H9 (cell line): ENCODE measurements around the gene PHF8. TPM values are rescaled to one million over a fixed set of nuclear protein-coding genes. Genes with fewer than 3 reads are reported as not detected.

Experiments used
- DNase-seq: peaks from one replicate; pipeline ENCODE4 v3.0.0-alpha.2; 2017
- H2AFZ ChIP-seq: one replicate; pipeline ENCODE4 v1.6.1; 2013; ENCODE audit warnings: mild to moderate bottlenecking, low read length, control low read depth, moderate library complexity
- H2AK5ac ChIP-seq: 2 replicates; pipeline ENCODE4 v1.6.1; 2013; ENCODE audit warnings: low read length, control low read depth, mixed read lengths; ENCODE audit not compliant: insufficient read length
- H2BK120ac ChIP-seq: one replicate; pipeline ENCODE4 v1.6.1; 2013; ENCODE audit warnings: low read depth, mild to moderate bottlenecking, low read length, control low read depth, inconsistent platforms; ENCODE audit not compliant: poor library complexity, severe bottlenecking
- H2BK12ac ChIP-seq: 2 replicates; pipeline ENCODE4 v1.6.1; 2013; ENCODE audit warnings: low read length, control low read depth, mixed read lengths, low read depth; ENCODE audit not compliant: insufficient read length
- H2BK15ac ChIP-seq: 2 replicates; pipeline ENCODE4 v1.6.1; 2013; ENCODE audit warnings: low read depth, low read length, control low read depth
- H2BK20ac ChIP-seq: one replicate; pipeline ENCODE4 v1.6.1; 2013; ENCODE audit warnings: low read depth, mild to moderate bottlenecking, low read length, control low read depth, inconsistent platforms; ENCODE audit not compliant: poor library complexity, severe bottlenecking
- H2BK5ac ChIP-seq: 2 replicates; pipeline ENCODE4 v1.6.1; 2013; ENCODE audit warnings: low read length, control low read depth, mixed read lengths; ENCODE audit not compliant: insufficient read length
- H3K14ac ChIP-seq: 2 replicates; pipeline ENCODE4 v1.6.1; 2013; ENCODE audit warnings: low read length, control low read depth; ENCODE audit not compliant: insufficient read depth
- H3K18ac ChIP-seq: 2 replicates; pipeline ENCODE4 v1.6.1; 2013; ENCODE audit warnings: low read depth, mild to moderate bottlenecking, mixed read lengths, low read length, control low read depth; ENCODE audit not compliant: insufficient read length
- H3K23ac ChIP-seq: 2 replicates; pipeline ENCODE4 v1.6.1; 2013; ENCODE audit warnings: low read length, control low read depth, mixed read lengths, low read depth; ENCODE audit not compliant: insufficient read length
- H3K23me2 ChIP-seq: 2 replicates; pipeline ENCODE4 v1.6.1; 2013; ENCODE audit warnings: low read depth, mild to moderate bottlenecking, mixed read lengths, low read length, control low read depth; ENCODE audit not compliant: insufficient read length, poor library complexity, severe bottlenecking
- H3K27ac ChIP-seq: 2 replicates; pipeline ENCODE4 v1.5.1; 2013; ENCODE audit warnings: low read length, control low read depth, mixed read lengths, low read depth; ENCODE audit not compliant: insufficient read length
- H3K27me3 ChIP-seq: 2 replicates; pipeline ENCODE4 v1.6.1; 2013; ENCODE audit warnings: low read length, control low read depth, inconsistent platforms; ENCODE audit not compliant: insufficient read depth
- H3K4ac ChIP-seq: 2 replicates; pipeline ENCODE4 v1.6.1; 2013; ENCODE audit warnings: low read depth, mild to moderate bottlenecking, control low read depth, inconsistent platforms, low read length, moderate library complexity
- H3K4me1 ChIP-seq: 2 replicates; pipeline ENCODE4 v1.6.1; 2013; ENCODE audit warnings: low read length, control low read depth, inconsistent platforms; ENCODE audit not compliant: insufficient read depth
- H3K4me2 ChIP-seq: 2 replicates; pipeline ENCODE4 v1.6.1; 2013; ENCODE audit warnings: low read length, control low read depth, mixed read lengths; ENCODE audit not compliant: insufficient read length, insufficient read depth
- H3K56ac ChIP-seq: 2 replicates; pipeline ENCODE4 v1.6.1; 2013; ENCODE audit warnings: low read depth, mild to moderate bottlenecking, mixed read lengths, low read length, control low read depth; ENCODE audit not compliant: insufficient read length
- H3K79me1 ChIP-seq: 2 replicates; pipeline ENCODE4 v1.6.1; 2013; ENCODE audit warnings: low read depth, mild to moderate bottlenecking, moderate library complexity, low read length, control low read depth, inconsistent platforms; ENCODE audit not compliant: insufficient read depth, poor library complexity, severe bottlenecking
- H3K79me2 ChIP-seq: 2 replicates; pipeline ENCODE4 v1.6.1; 2013; ENCODE audit warnings: low read length, control low read depth, inconsistent platforms; ENCODE audit not compliant: insufficient read depth
- H3K9ac ChIP-seq: 2 replicates; pipeline ENCODE4 v1.6.1; 2013; ENCODE audit warnings: low read length, control low read depth, mixed read lengths; ENCODE audit not compliant: insufficient read length; ENCODE audit errors: extremely low read depth
- H3K9me3 ChIP-seq: one replicate; pipeline ENCODE4 v1.6.1; 2013; ENCODE audit warnings: low read depth, low read length, inconsistent platforms; ENCODE audit not compliant: control insufficient read depth
- H3T11ph ChIP-seq: one replicate; pipeline ENCODE4 v1.6.1; 2013; ENCODE audit warnings: mild to moderate bottlenecking, low read length, control low read depth, inconsistent platforms
- H4K20me1 ChIP-seq: one replicate; pipeline ENCODE4 v1.6.1; 2013; ENCODE audit not compliant: control insufficient read depth, insufficient read length, insufficient read depth
- H4K5ac ChIP-seq: 2 replicates; pipeline ENCODE4 v1.6.1; 2013; ENCODE audit warnings: low read depth, mild to moderate bottlenecking, mixed read lengths, low read length, control low read depth; ENCODE audit not compliant: insufficient read length
- H4K8ac ChIP-seq: replicated peaks from 2 replicates; pipeline ENCODE4 v1.6.1; 2013; ENCODE audit warnings: low read length, control low read depth, mixed read lengths, low read depth; ENCODE audit not compliant: insufficient read length
- H4K91ac ChIP-seq: 2 replicates; pipeline ENCODE4 v1.6.1; 2013; ENCODE audit warnings: low read depth, mild to moderate bottlenecking, moderate library complexity, mixed read lengths, low read length, control low read depth; ENCODE audit not compliant: insufficient read length
- H3K27ac Mint-ChIP-seq, 3 experiments: 2 replicates in 2 of 3; 3 replicates in 1 of 3; pipeline ENCODE4 v1.8.0; 2020 to 2021; ENCODE audit warnings: mixed read lengths in 3 of 3, mild to moderate bottlenecking in 1 of 3, moderate library complexity in 1 of 3
- H3K27me3 Mint-ChIP-seq: 2 replicates; pipeline ENCODE4 v1.8.0; 2021; ENCODE audit warnings: low read depth, mild to moderate bottlenecking, moderate library complexity, mixed read lengths
- H3K36me3 Mint-ChIP-seq, 3 experiments: 2 replicates in 2 of 3; 3 replicates in 1 of 3; pipeline ENCODE4 v1.8.0; 2020 to 2021; ENCODE audit warnings: low read depth in 3 of 3, mixed read lengths in 3 of 3; ENCODE audit not compliant: insufficient read depth in 1 of 3
- H3K4me1 Mint-ChIP-seq, 2 experiments: 2 replicates each; pipeline ENCODE4 v1.8.0; 2020; ENCODE audit warnings: mixed read lengths in 2 of 2
- H3K4me3 Mint-ChIP-seq, 2 experiments: 2 replicates in 1 of 2; 3 replicates in 1 of 2; pipeline ENCODE4 v1.8.0; 2020 to 2021; ENCODE audit warnings: mild to moderate bottlenecking in 2 of 2, mixed read lengths in 2 of 2, moderate library complexity in 1 of 2
- H3K9me3 Mint-ChIP-seq, 2 experiments: 2 replicates in 1 of 2; 3 replicates in 1 of 2; pipeline ENCODE4 v1.8.0; 2020; ENCODE audit warnings: mild to moderate bottlenecking in 2 of 2, mixed read lengths in 2 of 2, moderate library complexity in 1 of 2
- WGBS: extraction: QIAGEN DNeasy Blood & Tissue Kit; methylation state at CpG from one replicate; pipeline ENCODE4 v1.1.7; 2013; ENCODE audit warnings: missing lambda C conversion rate, low lambda C conversion rate, mixed read lengths; ENCODE audit not compliant: insufficient read length; ENCODE audit errors: extremely low coverage; 5-methylcytosine and 5-hydroxymethylcytosine counted together
- total RNA-seq: library from RNA; stranded (reverse); gene quantifications from 2 replicates; pipeline ENCODE4 v1.2.1, GENCODE V29; 2021
- TF ChIP-seq, protein P1 (sequence below): fragments of 200-600 bp; sonication (generic); conservative IDR thresholded peaks from 3 replicates; pipeline ENCODE4 v1.8.0; 2021; ENCODE audit warnings: antibody characterized with exemption, mild to moderate bottlenecking

Gene PHF8
- total RNA-seq, 1 experiment from 2014 or later = 38.9 TPM

DNA sequence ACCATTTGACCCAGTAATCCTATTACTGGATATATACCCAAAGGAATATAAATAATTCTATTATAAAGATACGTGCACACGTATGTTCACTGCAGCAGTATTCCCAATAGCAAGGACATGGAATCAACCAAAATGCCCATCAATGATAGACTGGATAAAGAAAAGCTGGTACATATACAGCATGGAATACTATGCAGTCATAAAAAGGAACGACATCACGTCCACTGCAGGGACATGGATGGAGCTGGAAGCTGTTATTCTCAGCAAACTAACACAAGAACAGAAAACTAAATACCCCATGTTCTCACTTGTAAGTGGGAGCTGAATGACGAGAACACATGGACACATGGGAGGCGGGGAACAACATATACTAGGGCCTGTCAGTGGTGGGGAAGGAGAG is 69.7 kb downstream of the PHF8 start:
- Histone ChIP-seq H2BK20ac (no peak overlapping the region), H3K56ac (no peak overlapping the region), H3K23me2 (no peaks in the 10 kb centered on the region), H3K79me2 (no peaks in the 10 kb centered on the region; the same call in 1 of the 2 replicates), H2BK15ac (no peak overlapping the region), H3K14ac (no peak overlapping the region), H3K27me3 (no peaks in the 10 kb centered on the region), H2AFZ (no peak overlapping the region), H2AK5ac (no peak overlapping the region), H4K5ac (no peak overlapping the region), H3K4me2 (no peak overlapping the region), H2BK5ac (no peak overlapping the region), H3K27ac (no peak overlapping the region), H2BK120ac (no peak overlapping the region), H4K8ac (no peak overlapping the region), H4K20me1 (no peaks in the 10 kb centered on the region), H3K4me1 (no peaks in the 10 kb centered on the region), H3K9ac (no peak overlapping the region), H2BK12ac (no peak overlapping the region), H3K4ac (no peak overlapping the region), H3K79me1 (no peaks in the 10 kb centered on the region), H3K18ac (no peak overlapping the region), H4K91ac (no peak overlapping the region), H3K9me3 (peaks cover 6% of the 10 kb centered on the region), H3K23ac (no peak overlapping the region), H3T11ph (no peak overlapping the region)
- no peak overlapping the region; a peak in 1 of 7 replicates for H3K27ac Mint-ChIP-seq
- H3K9me3 Mint-ChIP-seq = peaks cover 62 to 73% of the 10 kb centered on the region in 2 experiments
- H3K36me3 Mint-ChIP-seq = peaks cover 44 to 69% (median 54%) of the 10 kb centered on the region in 3 experiments
- no peaks in the 10 kb centered on the region for H3K27me3 Mint-ChIP-seq
- no peak for DNase-seq
- TF ChIP-seq, protein P1, sequence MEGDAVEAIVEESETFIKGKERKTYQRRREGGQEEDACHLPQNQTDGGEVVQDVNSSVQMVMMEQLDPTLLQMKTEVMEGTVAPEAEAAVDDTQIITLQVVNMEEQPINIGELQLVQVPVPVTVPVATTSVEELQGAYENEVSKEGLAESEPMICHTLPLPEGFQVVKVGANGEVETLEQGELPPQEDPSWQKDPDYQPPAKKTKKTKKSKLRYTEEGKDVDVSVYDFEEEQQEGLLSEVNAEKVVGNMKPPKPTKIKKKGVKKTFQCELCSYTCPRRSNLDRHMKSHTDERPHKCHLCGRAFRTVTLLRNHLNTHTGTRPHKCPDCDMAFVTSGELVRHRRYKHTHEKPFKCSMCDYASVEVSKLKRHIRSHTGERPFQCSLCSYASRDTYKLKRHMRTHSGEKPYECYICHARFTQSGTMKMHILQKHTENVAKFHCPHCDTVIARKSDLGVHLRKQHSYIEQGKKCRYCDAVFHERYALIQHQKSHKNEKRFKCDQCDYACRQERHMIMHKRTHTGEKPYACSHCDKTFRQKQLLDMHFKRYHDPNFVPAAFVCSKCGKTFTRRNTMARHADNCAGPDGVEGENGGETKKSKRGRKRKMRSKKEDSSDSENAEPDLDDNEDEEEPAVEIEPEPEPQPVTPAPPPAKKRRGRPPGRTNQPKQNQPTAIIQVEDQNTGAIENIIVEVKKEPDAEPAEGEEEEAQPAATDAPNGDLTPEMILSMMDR = no peak
- H3K4me1 Mint-ChIP-seq = no peaks in the 10 kb centered on the region
- WGBS = no CpG with 5 or more reads among the region's 6 CpGs
- H3K4me3 Mint-ChIP-seq = no peak overlapping the region
